ENCODE measurements around the gene KCNJ18. TPM values are rescaled to one million over a fixed set of nuclear protein-coding genes. Genes with fewer than 3 reads are reported as not detected.
"Not testable (repeated sequence)": the region's sequence is repeated elsewhere in the genome, so short reads cannot be mapped to it uniquely, and the experiment has no call there.

KCNJ18 gene
- total and polyA plus RNA-seq, 7 experiments from 2014 or later: not detected

DNA sequence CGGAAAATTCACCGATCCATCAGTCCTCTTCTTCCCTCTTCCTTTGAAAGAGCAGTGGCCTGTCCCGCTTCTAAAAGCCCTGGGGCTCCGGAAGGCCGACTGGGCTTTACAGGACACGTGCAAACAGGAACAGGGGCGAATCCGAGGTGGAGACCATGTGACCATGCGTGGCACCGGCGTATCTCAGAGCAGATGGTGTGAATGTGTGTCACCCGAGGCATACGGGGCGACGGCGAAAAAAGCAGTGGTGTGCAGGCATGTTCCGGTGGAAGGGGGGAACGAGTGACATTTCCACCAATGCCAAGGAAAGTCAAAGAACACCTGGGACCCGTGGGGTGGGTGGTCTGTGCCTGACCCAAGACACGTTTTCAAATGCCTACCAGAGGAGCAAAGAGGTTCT, 10.7 kb upstream of the KCNJ18 start:
- H3K4me1 Mint-ChIP-seq; H3K4me3 ChIP-seq (ENCODE audit: low read length); DNase-seq; ATAC-seq; H3K27ac Mint-ChIP-seq; H3K36me3 Mint-ChIP-seq; H3K4me1 ChIP-seq (ENCODE audit: control insufficient read depth in 2 of 2, insufficient read depth in 2 of 2, low read length in 2 of 2); H3K9me3 ChIP-seq (ENCODE audit: control insufficient read depth in 2 of 3, low read length in 3 of 3); POLR2A ChIA-PET; intact Hi-C loops (cut with micrococcal nuclease); H3K27me3 Mint-ChIP-seq; H3K4me3 Mint-ChIP-seq; H3K27me3 ChIP-seq (ENCODE audit: control insufficient read depth in 2 of 2, insufficient read depth in 2 of 2, low read length in 2 of 2); H3K27ac ChIP-seq (ENCODE audit: low read depth, low read length); CTCF ChIA-PET; H3K36me3 ChIP-seq (ENCODE audit: control insufficient read depth in 2 of 3, insufficient read depth in 3 of 3, low read length in 3 of 3): not testable (repeated sequence)
- H3K9me3 Mint-ChIP-seq: peaks cover 0 to 20% (median 7%) of the 10 kb centered on the region in 11 donors

GRCh38 chr17:21682130-21682529, 10.2 kb upstream of the KCNJ18 start:
- H3K27ac Mint-ChIP-seq; DNase-seq; H3K27ac ChIP-seq (ENCODE audit: low read depth, low read length); H3K4me3 ChIP-seq (ENCODE audit: low read length); CTCF ChIA-PET; H3K36me3 ChIP-seq (ENCODE audit: control insufficient read depth in 2 of 3, insufficient read depth in 3 of 3, low read length in 3 of 3); H3K4me1 ChIP-seq (ENCODE audit: control insufficient read depth in 2 of 2, insufficient read depth in 2 of 2, low read length in 2 of 2); H3K36me3 Mint-ChIP-seq; H3K27me3 Mint-ChIP-seq; H3K4me3 Mint-ChIP-seq; H3K27me3 ChIP-seq (ENCODE audit: control insufficient read depth in 2 of 2, insufficient read depth in 2 of 2, low read length in 2 of 2); intact Hi-C loops (cut with micrococcal nuclease); ATAC-seq; POLR2A ChIA-PET; H3K4me1 Mint-ChIP-seq; H3K9me3 ChIP-seq (ENCODE audit: control insufficient read depth in 2 of 3, low read length in 3 of 3): not testable (repeated sequence)
- peaks cover 0 to 20% (median 7%) of the 10 kb centered on the region in 11 donors for H3K9me3 Mint-ChIP-seq

DNA sequence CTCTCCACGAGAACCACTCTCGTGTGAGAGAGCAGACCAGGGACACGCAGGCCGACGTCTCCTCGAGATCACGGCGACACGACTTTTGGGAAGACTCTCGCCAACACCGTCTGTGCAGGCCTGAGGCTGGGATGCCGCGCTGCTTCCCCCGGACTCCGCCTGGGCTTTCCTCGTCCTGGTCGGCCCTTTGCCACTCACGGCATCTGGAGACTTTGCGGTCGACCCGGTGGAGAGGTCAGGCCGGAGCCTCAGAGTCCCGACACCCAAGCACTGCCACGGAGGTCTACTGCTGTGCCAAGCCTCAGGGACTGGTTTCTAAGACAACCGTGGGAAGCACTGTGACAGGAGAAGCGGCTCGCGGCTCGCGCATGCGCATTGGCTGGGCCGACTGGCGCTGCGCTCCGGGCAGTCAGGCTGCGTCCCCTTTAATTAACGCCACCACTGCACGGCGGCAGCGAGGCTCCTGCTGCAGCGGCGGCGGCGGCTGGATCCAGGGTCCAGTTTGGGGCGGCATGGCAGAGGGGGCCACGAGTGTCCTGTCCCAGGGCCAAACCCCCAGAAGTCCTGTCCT, 9.1 kb upstream of the KCNJ18 start:
- H3K4me3 ChIP-seq (ENCODE audit: low read length); DNase-seq; H3K4me3 Mint-ChIP-seq; POLR2A ChIA-PET; H3K4me1 Mint-ChIP-seq; H3K9me3 ChIP-seq (ENCODE audit: control insufficient read depth in 2 of 3, low read length in 3 of 3); H3K36me3 ChIP-seq (ENCODE audit: control insufficient read depth in 2 of 3, insufficient read depth in 3 of 3, low read length in 3 of 3); H3K27me3 Mint-ChIP-seq; H3K36me3 Mint-ChIP-seq; H3K27ac Mint-ChIP-seq; H3K27me3 ChIP-seq (ENCODE audit: control insufficient read depth in 2 of 2, insufficient read depth in 2 of 2, low read length in 2 of 2); CTCF ChIA-PET; ATAC-seq; H3K27ac ChIP-seq (ENCODE audit: low read depth, low read length); H3K4me1 ChIP-seq (ENCODE audit: control insufficient read depth in 2 of 2, insufficient read depth in 2 of 2, low read length in 2 of 2); intact Hi-C loops (cut with micrococcal nuclease): not testable (repeated sequence)
- peaks cover 0 to 13% (median 3%) of the 10 kb centered on the region in 11 donors for H3K9me3 Mint-ChIP-seq

- ATAC-seq; H3K4me1 ChIP-seq (ENCODE audit: control insufficient read depth in 2 of 2, insufficient read depth in 2 of 2, low read length in 2 of 2); H3K4me1 Mint-ChIP-seq; H3K9me3 ChIP-seq (ENCODE audit: control insufficient read depth in 2 of 3, low read length in 3 of 3); H3K4me3 Mint-ChIP-seq; H3K27me3 Mint-ChIP-seq; H3K36me3 Mint-ChIP-seq; H3K27ac Mint-ChIP-seq; H3K27me3 ChIP-seq (ENCODE audit: control insufficient read depth in 2 of 2, insufficient read depth in 2 of 2, low read length in 2 of 2); intact Hi-C loops (cut with micrococcal nuclease); CTCF ChIA-PET; H3K27ac ChIP-seq (ENCODE audit: low read depth, low read length); POLR2A ChIA-PET; DNase-seq; H3K36me3 ChIP-seq (ENCODE audit: control insufficient read depth in 2 of 3, insufficient read depth in 3 of 3, low read length in 3 of 3); H3K4me3 ChIP-seq (ENCODE audit: low read length): not testable (repeated sequence)
- peaks cover 0 to 12% (median 3%) of the 10 kb centered on the region in 11 donors for H3K9me3 Mint-ChIP-seq
These were observed 8.4 kb upstream of the KCNJ18 start for GRCh38 chr17:21683897-21684296.

GRCh38 chr17:21684384-21684783, 7.9 kb upstream of the KCNJ18 start:
- DNase-seq: not testable (repeated sequence)

DNA sequence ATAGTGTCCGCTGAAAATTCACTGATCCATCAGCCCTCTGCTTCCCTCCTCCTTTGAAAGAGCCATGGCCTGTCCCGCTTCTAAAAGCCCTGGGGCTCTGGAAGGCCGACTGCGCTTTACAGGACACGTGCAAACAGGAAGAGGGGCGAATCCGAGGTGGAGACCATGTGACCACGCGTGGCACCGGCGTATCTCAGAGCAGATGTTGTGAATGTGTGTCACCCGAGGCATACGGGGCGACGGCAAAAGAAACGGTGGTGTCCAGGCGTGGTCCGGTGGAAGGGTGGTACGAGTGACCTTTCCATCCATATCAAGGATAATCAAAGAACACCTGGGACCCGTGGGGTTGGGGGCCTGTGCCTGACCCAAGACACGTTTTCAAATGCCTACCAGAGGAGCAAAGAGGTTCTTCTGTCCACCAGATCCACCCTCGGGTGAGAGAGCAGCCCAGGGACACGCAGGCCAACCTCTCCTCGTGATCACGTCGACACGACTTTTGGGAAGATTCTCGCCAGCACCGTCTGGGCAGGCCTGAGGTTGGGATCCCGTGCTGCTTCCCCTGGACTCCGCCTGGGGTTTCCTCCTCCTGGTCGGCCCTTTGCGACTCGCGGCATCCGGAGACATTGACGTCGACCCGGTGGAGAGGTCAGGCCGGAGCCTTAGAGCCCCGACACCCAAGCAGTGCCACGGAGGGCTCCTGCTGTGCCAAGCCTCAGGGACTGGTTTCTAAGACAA, 7.1 kb upstream of the KCNJ18 start:
- H3K27me3 Mint-ChIP-seq; H3K4me1 Mint-ChIP-seq; H3K36me3 ChIP-seq (ENCODE audit: control insufficient read depth in 2 of 3, insufficient read depth in 3 of 3, low read length in 3 of 3); H3K4me3 Mint-ChIP-seq; H3K4me1 ChIP-seq (ENCODE audit: control insufficient read depth in 2 of 2, insufficient read depth in 2 of 2, low read length in 2 of 2); H3K27me3 ChIP-seq (ENCODE audit: control insufficient read depth in 2 of 2, insufficient read depth in 2 of 2, low read length in 2 of 2); POLR2A ChIA-PET; CTCF ChIA-PET; H3K27ac Mint-ChIP-seq; H3K4me3 ChIP-seq (ENCODE audit: low read length); DNase-seq; ATAC-seq; H3K27ac ChIP-seq (ENCODE audit: low read depth, low read length); H3K9me3 ChIP-seq (ENCODE audit: control insufficient read depth in 2 of 3, low read length in 3 of 3); H3K36me3 Mint-ChIP-seq; intact Hi-C loops (cut with micrococcal nuclease): not testable (repeated sequence)
- peaks cover 0 to 12% (median 2%) of the 10 kb centered on the region in 11 donors for H3K9me3 Mint-ChIP-seq

More at GRCh38 chr17:21684384-21684783, 7.9 kb upstream of the KCNJ18 start:
- H3K4me3 ChIP-seq (ENCODE audit: low read length); H3K4me3 Mint-ChIP-seq; H3K36me3 Mint-ChIP-seq; H3K27me3 ChIP-seq (ENCODE audit: control insufficient read depth in 2 of 2, insufficient read depth in 2 of 2, low read length in 2 of 2); H3K36me3 ChIP-seq (ENCODE audit: control insufficient read depth in 2 of 3, insufficient read depth in 3 of 3, low read length in 3 of 3); intact Hi-C loops (cut with micrococcal nuclease); ATAC-seq; H3K4me1 Mint-ChIP-seq; H3K27ac Mint-ChIP-seq; H3K27me3 Mint-ChIP-seq; H3K27ac ChIP-seq (ENCODE audit: low read depth, low read length); H3K4me1 ChIP-seq (ENCODE audit: control insufficient read depth in 2 of 2, insufficient read depth in 2 of 2, low read length in 2 of 2); H3K9me3 ChIP-seq (ENCODE audit: control insufficient read depth in 2 of 3, low read length in 3 of 3); POLR2A ChIA-PET; CTCF ChIA-PET: not testable (repeated sequence)
- peaks cover 0 to 12% (median 2%) of the 10 kb centered on the region in 11 donors for H3K9me3 Mint-ChIP-seq

Data from naive thymus-derived CD4-positive, alpha-beta T cell (primary cell).